A673 (cell line): ENCODE data around the gene ABCF1. TPM values are rescaled to one million over a fixed set of nuclear protein-coding genes. Genes with fewer than 3 reads are reported as not detected.

Source experiments
- BruUV-seq: library from RNA; stranded (reverse); fragments of 400-500 nt; replicated peaks from 2 replicates; lab custom pipeline; 2021; lab: Mats Ljungman, UMichigan
- CTCF ChIA-PET: fragments of 300-600 bp; sonication (Branson Sonifier 250); formaldehyde crosslinking; loops from one replicate; lab custom pipeline; 2022; ENCODE audit warnings: antibody characterized with exemption; lab: Charles Lee
- POLR2A ChIA-PET: fragments of 300-600 bp; sonication (Branson Sonifier 250); formaldehyde crosslinking; loops from one replicate; lab custom pipeline; 2022; ENCODE audit warnings: antibody characterized with exemption; ENCODE audit not compliant: low non-redundant PET; lab: Charles Lee
- DNase-seq: peaks from one replicate; pipeline ENCODE4 v3.0.0-alpha.2; 2015; ENCODE audit warnings: low spot score
- H3K27ac ChIP-seq: fragments of 200-600 bp; sonication (generic); 2 replicates; pipeline ENCODE4 v1.5.1; 2016; ENCODE audit warnings: mixed run types, low read depth, mild to moderate bottlenecking, mixed read lengths, antibody characterized with exemption, low read length; ENCODE audit not compliant: poor library complexity, severe bottlenecking
- H3K27me3 ChIP-seq: fragments of 200-600 bp; sonication (generic); replicated peaks from 2 replicates; pipeline ENCODE4 v1.6.1; 2017; ENCODE audit warnings: mixed run types, low read depth, mild to moderate bottlenecking, mixed read lengths, antibody characterized with exemption, low read length; ENCODE audit not compliant: insufficient read depth, poor library complexity
- H3K36me3 ChIP-seq: fragments of 200-600 bp; sonication (generic); 2 replicates; pipeline ENCODE4 v1.6.1; 2016; ENCODE audit warnings: mixed run types, mild to moderate bottlenecking, mixed read lengths, antibody characterized with exemption, low read length; ENCODE audit not compliant: insufficient read depth, poor library complexity, severe bottlenecking
- H3K4me1 ChIP-seq: fragments of 200-600 bp; sonication (generic); 2 replicates; pipeline ENCODE4 v1.6.1; 2017; ENCODE audit warnings: mixed run types, mild to moderate bottlenecking, mixed read lengths, antibody characterized with exemption, low read length; ENCODE audit not compliant: insufficient read depth, poor library complexity, severe bottlenecking
- H3K4me3 ChIP-seq: fragments of 200-600 bp; sonication (generic); 2 replicates; pipeline ENCODE4 v1.5.1; 2016; ENCODE audit warnings: low read depth, mixed run types, mild to moderate bottlenecking, mixed read lengths, low read length; ENCODE audit not compliant: poor library complexity, severe bottlenecking
- H3K9me3 ChIP-seq: fragments of 200-600 bp; sonication (generic); 2 replicates; pipeline ENCODE4 v1.6.1; 2016; ENCODE audit warnings: mixed run types, low read depth, mild to moderate bottlenecking, mixed read lengths, antibody characterized with exemption, low read length; ENCODE audit not compliant: poor library complexity, severe bottlenecking
- CTCF ChIP-seq: fragments of 300-800, 200-600 bp; sonication (generic); conservative IDR thresholded peaks from 2 replicates; pipeline ENCODE4 v1.5.1; 2017; ENCODE audit warnings: low read depth, mild to moderate bottlenecking, antibody characterized with exemption, low read length, moderate library complexity, mixed read lengths
- EZH2 ChIP-seq: fragments of 200-600 bp; sonication (generic); IDR thresholded peaks from 2 replicates; pipeline ENCODE4 v1.6.1; 2017; ENCODE audit warnings: borderline replicate concordance, low read depth, mild to moderate bottlenecking, mixed read lengths, antibody characterized with exemption, low read length; ENCODE audit not compliant: poor library complexity, severe bottlenecking
- intact Hi-C: fragments of 100-400 bp; cut with micrococcal nuclease; formaldehyde crosslinking; loops from one replicate; pipeline ENCODE4 v1.10.0; 2022; ENCODE audit not compliant: unreplicated experiment
- total RNA-seq: library from RNA; stranded (reverse); gene quantifications from 2 replicates; pipeline ENCODE4 v1.2.3, GENCODE V29; 2021

ABCF1 gene
- total RNA-seq, 1 experiment from 2014 or later, result 119 TPM

- Histone ChIP-seq H3K36me3 (no peaks in the 10 kb centered on the region), H3K27ac (no peak overlapping the region), H3K27me3 (no peaks in the 10 kb centered on the region), H3K9me3 (no peaks in the 10 kb centered on the region), H3K4me1 (no peaks in the 10 kb centered on the region), H3K4me3 (no peak overlapping the region)
- POLR2A ChIA-PET, result interaction anchor here (0.7 kb wide), 1 partner anchor 61 kb away, joined by 5 read pairs; no protein-coding TSS in a partner anchor
- CTCF ChIA-PET, result interaction anchor here (1.2 kb wide), 1 partner anchor 12 kb away, joined by 5 read pairs; no protein-coding TSS in a partner anchor
- intact Hi-C loops, result no loop called here
- no peak for DNase-seq
- no peak for TF ChIP-seq EZH2
- TF ChIP-seq CTCF, result no peak
- BruUV-seq, result no TSS peak
Observed at GRCh38 chr6:30530014-30530413, 41.2 kb upstream of the ABCF1 start.

DNA sequence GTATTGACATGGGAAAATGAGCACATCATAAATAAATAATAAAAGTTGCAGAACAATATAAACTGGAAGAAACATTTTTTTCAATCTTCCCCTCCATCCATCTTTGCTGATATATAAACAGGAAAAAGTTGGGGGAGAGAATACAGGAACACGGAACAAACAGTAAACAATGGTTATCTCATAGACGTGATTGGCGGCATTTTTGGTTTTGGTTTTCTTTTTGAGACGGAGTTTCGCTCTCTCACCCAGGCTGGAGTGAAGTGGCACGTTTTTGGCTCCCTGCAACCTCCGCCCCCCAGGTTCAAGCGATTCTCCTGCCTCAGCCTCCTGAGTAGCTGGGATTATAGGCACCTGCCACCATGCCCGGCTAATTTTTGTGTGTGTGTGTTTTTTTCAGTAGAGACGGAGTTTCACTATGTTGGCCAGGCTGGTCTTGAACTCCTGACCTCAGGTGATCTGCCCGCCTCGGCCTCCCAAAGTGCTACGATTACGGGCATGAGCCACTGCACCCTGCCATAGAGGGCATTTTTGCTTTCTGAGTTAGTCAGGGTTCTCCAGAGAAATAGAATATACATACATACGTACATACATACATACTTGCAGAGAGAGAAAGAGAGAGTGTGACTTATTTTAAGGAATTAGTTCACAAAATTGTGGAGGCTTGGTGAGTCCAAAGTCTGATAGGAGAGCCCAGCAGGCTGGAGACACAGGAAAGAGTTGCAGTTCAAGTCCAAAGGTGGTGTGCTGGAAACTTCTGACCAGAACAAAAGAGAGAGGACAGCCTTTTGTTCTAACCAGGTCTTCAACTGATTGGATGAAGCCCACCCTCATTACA is 37.6 kb upstream of the ABCF1 start:
- Histone ChIP-seq H3K4me3 (no peak overlapping the region), H3K27me3 (no peaks in the 10 kb centered on the region), H3K9me3 (no peaks in the 10 kb centered on the region), H3K4me1 (no peaks in the 10 kb centered on the region), H3K27ac (no peak overlapping the region), H3K36me3 (no peaks in the 10 kb centered on the region)
- intact Hi-C loops, result no loop called here
- TF ChIP-seq EZH2 (no peak), CTCF (no peak)
- POLR2A ChIA-PET, result no interaction called here
- BruUV-seq, result no TSS peak
- CTCF ChIA-PET, result interaction anchor here (1.4 to 1.8 kb wide), 2 partner anchors 52 to 83 kb away, joined by 3 to 20 read pairs; no protein-coding TSS in a partner anchor
- DNase-seq, result no peak

DNA sequence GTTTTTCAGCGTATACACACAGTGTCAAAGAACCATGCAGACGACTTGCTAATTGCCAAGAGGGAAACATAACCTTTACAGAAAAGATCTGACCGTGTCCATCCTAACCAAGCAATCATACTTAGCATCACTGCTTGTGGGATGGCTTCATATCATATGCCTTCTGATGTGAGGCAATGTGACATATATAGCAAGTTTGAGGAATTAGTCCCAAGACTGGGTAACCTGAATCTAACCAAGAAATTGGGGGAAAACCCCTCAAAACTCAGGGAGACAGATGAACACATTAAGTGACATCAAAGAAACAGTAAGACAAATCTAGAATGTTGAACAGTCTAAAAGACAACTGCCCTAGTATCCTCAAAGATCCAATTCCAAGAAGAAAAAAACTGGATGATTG is 33.3 kb upstream of the ABCF1 start:
- Histone ChIP-seq H3K9me3 (no peaks in the 10 kb centered on the region), H3K27me3 (no peaks in the 10 kb centered on the region), H3K4me3 (no peak overlapping the region), H3K4me1 (peaks cover 4% of the 10 kb centered on the region), H3K27ac (no peak overlapping the region), H3K36me3 (no peaks in the 10 kb centered on the region)
- TF ChIP-seq EZH2 (no peak), CTCF (no peak)
- BruUV-seq, result no TSS peak
- ChIA-PET POLR2A (no interaction called here), CTCF (no interaction called here)
- intact Hi-C loops, result no loop called here
- no peak for DNase-seq
